Natural killer cell (primary cell): Measurements from ENCODE around the gene EFCC1. TPM values are rescaled to one million over a fixed set of nuclear protein-coding genes. Genes with fewer than 3 reads are reported as not detected.

Experiments used
- ATAC-seq, 3 donors: fragments of 150-1000 bp in 2 of 3; fragments of 200-7000 bp in 1 of 3; cut with Tn5 transposase; 1 replicate in 1 of 3; 2 replicates in 2 of 3; pipeline ENCODE4 v1.10.0; 2021; ENCODE audit warnings: mild to moderate bottlenecking in 2 of 3, moderate library complexity in 2 of 3
- DNase-seq, 2 donors: peaks; one replicate each; pipeline versions ENCODE4 v3.0.0 to v3.0.0-alpha.2; 2013 to 2021; ENCODE audit warnings: mixed read lengths in 1 of 2
- H3K27ac ChIP-seq: one replicate; pipeline ENCODE4 v1.5.1; 2013; ENCODE audit warnings: mild to moderate bottlenecking, low read length
- H3K27me3 ChIP-seq: one replicate; pipeline ENCODE4 v1.6.1; 2013; ENCODE audit warnings: low read length; ENCODE audit not compliant: control insufficient read depth, insufficient read depth
- H3K36me3 ChIP-seq: one replicate; pipeline ENCODE4 v1.6.1; 2013; ENCODE audit warnings: low read length; ENCODE audit not compliant: control insufficient read depth, insufficient read depth
- H3K4me1 ChIP-seq: one replicate; pipeline ENCODE4 v1.6.1; 2013; ENCODE audit warnings: low read length; ENCODE audit not compliant: control insufficient read depth, insufficient read depth
- H3K4me3 ChIP-seq: one replicate; pipeline ENCODE4 v1.5.1; 2013; ENCODE audit warnings: low read length
- H3K9me3 ChIP-seq: one replicate; pipeline ENCODE4 v1.6.1; 2013; ENCODE audit warnings: low read length; ENCODE audit not compliant: control insufficient read depth, insufficient read depth
- H3K27ac Mint-ChIP-seq, 2 donors: one replicate each; pipeline ENCODE4 v1.8.0; 2022; ENCODE audit warnings: mild to moderate bottlenecking in 2 of 2, mixed read lengths in 2 of 2, moderate library complexity in 1 of 2
- H3K27me3 Mint-ChIP-seq, 2 donors: one replicate each; pipeline ENCODE4 v1.8.0; 2022; ENCODE audit warnings: low read depth in 2 of 2, mixed read lengths in 2 of 2
- H3K36me3 Mint-ChIP-seq: one replicate; pipeline ENCODE4 v1.8.0; 2022; ENCODE audit warnings: mixed read lengths
- H3K4me1 Mint-ChIP-seq, 2 donors: one replicate each; pipeline ENCODE4 v1.8.0; 2022; ENCODE audit warnings: mixed read lengths in 2 of 2
- H3K4me3 Mint-ChIP-seq: one replicate; pipeline ENCODE4 v1.8.0; 2022; ENCODE audit warnings: mild to moderate bottlenecking, moderate library complexity, mixed read lengths
- H3K9me3 Mint-ChIP-seq, 2 donors: one replicate each; pipeline ENCODE4 v1.8.0; 2022; ENCODE audit warnings: mixed read lengths in 2 of 2
- WGBS: methylation state at CpG from one replicate; pipeline ENCODE4 v1.1.7; 2013; ENCODE audit warnings: missing lambda C conversion rate; ENCODE audit not compliant: insufficient coverage; 5-methylcytosine and 5-hydroxymethylcytosine counted together
- intact Hi-C: fragments of 100-400 bp; cut with micrococcal nuclease; formaldehyde crosslinking; loops from one replicate; pipeline ENCODE4 v1.14.2; 2022
- total RNA-seq, 4 donors: library from RNA; stranded (reverse); fragments of 120-200 nt in 1 of 4; gene quantifications; one replicate each; pipeline versions ENCODE4 v1.2.3 to v1.2.4, GENCODE V29; 2013 to 2022
- TF ChIP-seq, protein P1 (sequence below): fragments of 200-600 bp; IDR thresholded peaks from one replicate; pipeline ENCODE4 v1.8.0; 2022; ENCODE audit warnings: antibody characterized with exemption

The EFCC1 gene
- total RNA-seq, 3 donors from 2014 or later (not counting 1 experiment from before 2014, with no cell fraction given), result 0.28 to 0.70 TPM; not detected in 1

DNA sequence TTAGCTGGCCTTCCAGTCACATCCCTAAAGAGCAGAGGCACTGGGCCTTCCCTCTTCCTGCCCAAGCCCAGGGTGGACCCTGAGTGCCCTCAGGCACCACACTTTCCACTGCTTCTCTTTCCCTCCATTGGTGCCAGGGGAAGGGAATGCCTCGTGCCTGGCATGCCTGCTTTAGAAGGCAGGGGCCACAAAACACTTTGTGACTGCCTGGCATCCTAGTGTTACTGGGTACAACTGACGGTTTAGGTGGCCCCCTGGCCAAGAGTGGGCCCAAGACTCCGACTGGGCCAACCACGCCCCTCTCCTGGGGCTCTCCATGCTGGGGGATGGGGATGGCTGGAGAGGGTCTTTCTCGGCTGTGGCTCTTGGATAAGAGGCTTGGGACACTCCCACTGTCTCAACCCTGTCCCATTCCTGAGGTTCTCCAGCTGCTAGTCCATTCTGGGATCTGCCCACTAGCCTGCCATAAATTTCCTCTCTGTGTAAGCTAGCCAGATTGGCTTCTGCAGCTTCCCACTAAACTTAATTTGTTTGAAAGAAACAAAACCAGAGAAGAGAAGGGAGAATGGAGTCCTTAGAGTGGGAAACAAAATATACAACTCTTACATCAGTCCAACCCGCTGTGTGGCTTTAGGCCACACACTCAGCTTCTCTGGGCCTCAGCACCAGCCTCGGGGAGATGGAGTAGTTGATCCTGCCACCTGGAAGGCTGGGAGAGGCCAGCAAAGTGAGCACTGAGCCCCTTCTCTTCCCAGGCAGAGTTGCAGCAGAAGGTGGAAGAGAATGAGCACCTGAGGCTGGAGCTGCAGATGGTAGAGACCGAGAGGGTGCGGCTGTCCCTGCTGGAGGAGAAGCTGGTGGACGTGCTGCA is 35.4 kb downstream of the EFCC1 start:
- intact Hi-C loops, result no loop called here
- Mint-ChIP-seq H3K4me3 (no peak overlapping the region), H3K36me3 (no peaks in the 10 kb centered on the region), H3K27me3 (no peaks in the 10 kb centered on the region), H3K27ac (no peak overlapping the region), H3K4me1 (peaks cover 0 to 4% of the 10 kb centered on the region in 2 donors), H3K9me3 (no peaks in the 10 kb centered on the region)
- TF ChIP-seq, protein P1, sequence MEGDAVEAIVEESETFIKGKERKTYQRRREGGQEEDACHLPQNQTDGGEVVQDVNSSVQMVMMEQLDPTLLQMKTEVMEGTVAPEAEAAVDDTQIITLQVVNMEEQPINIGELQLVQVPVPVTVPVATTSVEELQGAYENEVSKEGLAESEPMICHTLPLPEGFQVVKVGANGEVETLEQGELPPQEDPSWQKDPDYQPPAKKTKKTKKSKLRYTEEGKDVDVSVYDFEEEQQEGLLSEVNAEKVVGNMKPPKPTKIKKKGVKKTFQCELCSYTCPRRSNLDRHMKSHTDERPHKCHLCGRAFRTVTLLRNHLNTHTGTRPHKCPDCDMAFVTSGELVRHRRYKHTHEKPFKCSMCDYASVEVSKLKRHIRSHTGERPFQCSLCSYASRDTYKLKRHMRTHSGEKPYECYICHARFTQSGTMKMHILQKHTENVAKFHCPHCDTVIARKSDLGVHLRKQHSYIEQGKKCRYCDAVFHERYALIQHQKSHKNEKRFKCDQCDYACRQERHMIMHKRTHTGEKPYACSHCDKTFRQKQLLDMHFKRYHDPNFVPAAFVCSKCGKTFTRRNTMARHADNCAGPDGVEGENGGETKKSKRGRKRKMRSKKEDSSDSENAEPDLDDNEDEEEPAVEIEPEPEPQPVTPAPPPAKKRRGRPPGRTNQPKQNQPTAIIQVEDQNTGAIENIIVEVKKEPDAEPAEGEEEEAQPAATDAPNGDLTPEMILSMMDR, result no peak
- Histone ChIP-seq H3K36me3 (no peaks in the 10 kb centered on the region), H3K27me3 (no peaks in the 10 kb centered on the region), H3K27ac (no peak overlapping the region), H3K4me1 (peaks cover 7% of the 10 kb centered on the region), H3K4me3 (no peak overlapping the region), H3K9me3 (no peaks in the 10 kb centered on the region)
- ATAC-seq, result no peak
- 83% methylated on average over 9 of the region's 10 CpGs for WGBS
- no peak for DNase-seq

DNA sequence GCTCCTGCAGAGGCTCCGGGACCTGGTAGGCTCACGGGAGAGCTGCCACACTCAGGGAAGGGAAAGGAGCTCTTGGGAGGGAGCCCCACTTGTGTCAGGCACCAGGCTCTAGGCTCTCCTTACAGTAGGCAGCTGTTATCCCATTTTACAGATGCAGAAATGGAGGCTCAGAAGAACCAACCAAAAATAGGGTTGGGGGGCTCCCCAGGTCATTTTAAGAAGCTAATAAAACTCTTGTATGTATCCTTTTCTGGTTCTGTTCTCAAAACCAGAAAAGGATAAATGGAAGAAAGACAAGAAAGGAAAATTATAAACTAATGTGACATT is 36.0 kb downstream of the EFCC1 start:
- Histone ChIP-seq H3K36me3 (no peaks in the 10 kb centered on the region), H3K4me3 (no peak overlapping the region), H3K4me1 (peaks cover 7% of the 10 kb centered on the region), H3K9me3 (no peaks in the 10 kb centered on the region), H3K27ac (no peak overlapping the region), H3K27me3 (no peaks in the 10 kb centered on the region)
- DNase-seq (no peak), ATAC-seq (no peak)
- H3K9me3 Mint-ChIP-seq, result no peaks in the 10 kb centered on the region
- intact Hi-C loops, result no loop called here
- no peak overlapping the region for H3K27ac Mint-ChIP-seq
- WGBS, result 61% methylated on average over 2 of the region's 2 CpGs
- H3K4me3 Mint-ChIP-seq, result no peak overlapping the region
- H3K27me3 Mint-ChIP-seq, result peaks cover 0 to 1% of the 10 kb centered on the region in 2 donors
- TF ChIP-seq, protein P1, result no peak
- peaks cover 0 to 4% of the 10 kb centered on the region in 2 donors for H3K4me1 Mint-ChIP-seq
- no peaks in the 10 kb centered on the region for H3K36me3 Mint-ChIP-seq

DNA sequence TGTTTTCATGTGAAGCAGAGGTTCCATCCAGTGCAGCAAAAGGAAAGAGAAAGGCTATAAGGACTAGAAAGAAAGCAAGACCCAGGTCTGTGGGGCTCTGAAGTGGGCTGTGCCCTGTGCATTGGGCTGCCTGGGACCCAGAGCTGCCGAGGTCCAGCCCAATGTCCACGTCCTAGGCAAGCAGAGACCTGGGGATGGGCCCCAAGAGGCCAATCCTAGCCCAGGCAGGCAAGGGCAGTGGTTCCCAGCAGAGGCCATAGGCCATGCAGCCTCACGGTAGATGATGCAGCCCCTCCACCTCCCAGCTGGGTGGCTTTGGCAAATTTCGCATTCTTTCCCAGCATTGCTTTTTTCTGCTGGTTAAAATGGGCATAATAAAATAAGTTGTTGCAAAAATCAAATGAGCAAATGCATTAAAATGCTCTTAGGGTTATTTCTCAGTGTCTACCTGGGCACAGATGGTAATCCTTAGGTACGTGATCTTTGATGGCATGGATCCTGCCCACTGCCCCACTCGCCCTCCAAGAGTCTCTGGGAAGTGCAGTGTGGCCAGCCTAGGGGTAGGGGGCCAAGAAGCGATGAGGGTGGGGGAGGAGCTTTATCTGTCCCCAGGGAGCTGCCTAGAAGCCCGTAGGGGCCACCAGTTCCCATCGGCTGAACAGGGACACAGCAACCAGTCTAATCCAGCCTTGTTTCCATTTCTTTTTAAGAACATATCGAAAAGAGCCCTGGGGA is 37.2 kb downstream of the EFCC1 start:
- TF ChIP-seq, protein P1, result no peak
- H3K27me3 ChIP-seq, result no peaks in the 10 kb centered on the region
- H3K4me3 ChIP-seq, result no peak overlapping the region
- H3K27ac ChIP-seq, result no peak overlapping the region
- no peaks in the 10 kb centered on the region for H3K36me3 ChIP-seq
- peaks cover 7% of the 10 kb centered on the region for H3K4me1 ChIP-seq
- H3K27ac Mint-ChIP-seq, result no peak overlapping the region
- peaks cover 9 to 12% of the 10 kb centered on the region in 2 donors for H3K27me3 Mint-ChIP-seq
- no peaks in the 10 kb centered on the region for H3K36me3 Mint-ChIP-seq
- no peak overlapping the region for H3K4me3 Mint-ChIP-seq
- H3K9me3 ChIP-seq, result no peaks in the 10 kb centered on the region
- 84% methylated on average over 10 of the region's 10 CpGs for WGBS
- intact Hi-C loops, result no loop called here
- no peaks in the 10 kb centered on the region for H3K9me3 Mint-ChIP-seq
- DNase-seq (no peak), ATAC-seq (no peak)
- H3K4me1 Mint-ChIP-seq, result peaks cover 0 to 8% of the 10 kb centered on the region in 2 donors
